ENCODE data around the gene DAPL1. TPM values are rescaled to one million over a fixed set of nuclear protein-coding genes. Genes with fewer than 3 reads are reported as not detected.

The DAPL1 gene
- total and polyA plus RNA-seq, 10 of the 15 experiments (the other 5 are each of a cell fraction or from before 2014, with no cell fraction given), result not detected

- ChIA-PET SMC1A (ENCODE audit: uncharacterized antibody, unreplicated experiment) (interaction anchor here (1.3 to 2.1 kb wide), 3 partner anchors 570 to 725 kb away, joined by 4 to 7 read pairs (median 6); no protein-coding TSS in a partner anchor), RAD21 (ENCODE audit: unreplicated experiment) (interaction anchor here (1.3 to 1.7 kb wide), 3 partner anchors 569 to 725 kb away, joined by 3 to 6 read pairs (median 5); no protein-coding TSS in a partner anchor), POLR2A (no interaction called here), CTCF (interaction anchor here (1.2 to 5.3 kb wide), 3 partner anchors 570 to 724 kb away, joined by 3 to 54 read pairs (median 16); no protein-coding TSS in a partner anchor)
- no peaks in the 10 kb centered on the region for H3K4me1 ChIP-seq (ENCODE audit: control insufficient read depth, insufficient read depth, low read length)
- H3K4me2 ChIP-seq (ENCODE audit: control insufficient read depth, insufficient read depth), result no peak overlapping the region
- H3K36me3 ChIP-seq (ENCODE audit: control insufficient read depth in 2 of 2, insufficient read depth in 2 of 2, low read length in 1 of 2), result no peaks in the 10 kb centered on the region
- ATAC-seq (no peak), FAIRE-seq (no peak), DNase-seq (ENCODE audit: low read depth, low spot score) (no peak)
- no peak overlapping the region for H3K27ac ChIP-seq (ENCODE audit: control insufficient read depth, insufficient read depth)
- whole genome bisulfite sequencing (ENCODE audit: insufficient coverage, insufficient replicate concordance, low lambda C conversion rate, missing lambda C conversion rate), result 24% methylated on average over 2 of the region's 2 CpGs
- H3K79me2 ChIP-seq (ENCODE audit: control insufficient read depth, insufficient read depth, low read length), result no peaks in the 10 kb centered on the region
- no peak overlapping the region for H2AFZ ChIP-seq (ENCODE audit: control insufficient read depth, low read depth, low read length)
- TF ChIP-seq BCLAF1 (IDR thresholded peaks at IDR 0.05) (no peak), SREBF1 (IDR thresholded peaks at IDR 0.05; ENCODE audit: low read length) (no peak), ESRRA (IDR thresholded peaks at IDR 0.05; ENCODE audit: low read length) (no peak), BCL3 (IDR thresholded peaks at IDR 0.05; ENCODE audit: borderline replicate concordance, insufficient read depth, low read depth, low read length, poor library complexity, severe bottlenecking) (no peak), STAT1 (conservative IDR thresholded peaks at IDR 0.05) (no peak), ATF2 (IDR thresholded peaks at IDR 0.05; ENCODE audit: low read length) (no peak), YBX1 (IDR thresholded peaks at IDR 0.05) (no peak), BHLHE40 (IDR thresholded peaks at IDR 0.05; ENCODE audit: borderline replicate concordance in 1 of 2, low read depth in 2 of 2, low read length in 1 of 2) (no peak), CHD4 (IDR thresholded peaks at IDR 0.05) (no peak), GATAD2B (conservative IDR thresholded peaks at IDR 0.05; ENCODE audit: low read depth) (no peak), CBFB (IDR thresholded peaks at IDR 0.05; ENCODE audit: low read depth) (no peak), SUPT20H (IDR thresholded peaks at IDR 0.05; ENCODE audit: borderline replicate concordance, control insufficient read depth, low read depth, low read length) (no peak), LARP7 (IDR thresholded peaks at IDR 0.05) (no peak)
- intact Hi-C loops (cut with micrococcal nuclease; ENCODE audit: unreplicated experiment), result no loop called here
- H3K27me3 ChIP-seq (replicated peaks in 1 of 2; ENCODE audit: control insufficient read depth in 2 of 2, insufficient read depth in 2 of 2, low read length in 1 of 2), result no peaks in the 10 kb centered on the region; a peak in 1 of 4 replicates
- no peak overlapping the region for H3K9ac ChIP-seq (ENCODE audit: control insufficient read depth, insufficient read depth, low read length)
- no peaks in the 10 kb centered on the region for H3K9me3 ChIP-seq (replicated peaks; ENCODE audit: control insufficient read depth, insufficient read depth, low read length)
- H3K4me3 ChIP-seq, result no peak overlapping the region
- in situ Hi-C loops (cut with MboI), result loop anchor here (5.0 kb wide), 2 partner anchors 567 to 717 kb away; no protein-coding TSS in a partner anchor
- no TSS peak for BruUV-seq (replicated peaks)
- no peaks in the 10 kb centered on the region for H4K20me1 ChIP-seq (ENCODE audit: control insufficient read depth, insufficient read depth)
Observed at GRCh38 chr2:158748926-158749590, 46.1 kb upstream of the DAPL1 start.

All from GM12878 (cell line).